HG02885 (cell line): ENCODE results near the gene IL32.
A peak's percentile ranks its signal among the peaks of the same experiment; 100 is the strongest.
"Not testable (repeated sequence)": the region's sequence is repeated elsewhere in the genome, so short reads cannot be mapped to it uniquely, and the experiment has no call there.

Experiments used
- ATAC-seq: cut with Tn5 transposase; IDR thresholded peaks from one replicate; pipeline ENCODE4 v1.9.1; 2021; ENCODE audit warnings: mild to moderate bottlenecking; ENCODE audit not compliant: unreplicated experiment, poor library complexity

The IL32 gene

DNA sequence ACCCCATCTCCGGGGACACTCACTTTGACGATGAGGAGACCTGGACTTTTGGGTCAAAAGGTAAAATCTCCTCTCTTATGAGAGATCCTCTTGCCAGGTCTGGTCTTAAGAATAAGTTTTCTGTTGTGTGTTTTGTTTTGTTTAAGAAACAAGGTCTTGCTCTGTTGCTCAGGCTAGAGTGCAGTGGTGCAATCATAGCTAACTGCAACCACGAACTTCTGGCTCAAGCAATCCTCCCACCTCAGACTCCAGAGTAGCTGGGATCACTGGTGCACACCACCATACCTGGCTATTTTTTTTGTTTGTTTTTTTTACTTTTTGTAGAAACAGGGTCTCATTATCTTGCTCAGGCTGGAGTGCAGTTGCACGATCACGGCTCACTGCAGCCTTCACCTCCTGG lies 15.0 kb upstream of the IL32 start:
- no peak for ATAC-seq

GRCh38 chr16:3051009-3051408 lies 14.4 kb upstream of the IL32 start:
- no peak for ATAC-seq

DNA sequence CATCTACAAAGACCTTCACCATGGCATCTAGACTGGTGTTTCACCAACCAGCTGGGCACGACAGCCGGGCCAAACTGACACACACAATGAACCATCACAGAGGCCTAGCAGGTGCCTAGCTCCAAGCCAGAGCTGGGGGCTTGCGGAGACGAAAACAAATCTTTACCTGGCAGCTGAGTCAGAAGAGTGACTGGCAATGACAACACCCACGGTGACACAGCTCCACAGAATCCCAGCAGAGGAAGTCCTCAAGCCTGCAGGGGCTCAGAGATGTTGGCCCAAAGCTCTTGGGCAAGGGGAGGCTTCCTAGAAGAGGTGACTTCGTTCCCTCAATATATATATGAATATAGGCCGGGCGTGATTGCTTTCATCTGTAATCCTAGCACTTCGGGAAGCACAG lies 13.9 kb upstream of the IL32 start:
- no peak for ATAC-seq

- not testable (repeated sequence) for ATAC-seq
These were observed 12.7 kb upstream of the IL32 start for GRCh38 chr16:3052571-3053329.

- ATAC-seq = not testable (repeated sequence)
These were observed 12.1 kb upstream of the IL32 start for GRCh38 chr16:3053330-3053710.

DNA sequence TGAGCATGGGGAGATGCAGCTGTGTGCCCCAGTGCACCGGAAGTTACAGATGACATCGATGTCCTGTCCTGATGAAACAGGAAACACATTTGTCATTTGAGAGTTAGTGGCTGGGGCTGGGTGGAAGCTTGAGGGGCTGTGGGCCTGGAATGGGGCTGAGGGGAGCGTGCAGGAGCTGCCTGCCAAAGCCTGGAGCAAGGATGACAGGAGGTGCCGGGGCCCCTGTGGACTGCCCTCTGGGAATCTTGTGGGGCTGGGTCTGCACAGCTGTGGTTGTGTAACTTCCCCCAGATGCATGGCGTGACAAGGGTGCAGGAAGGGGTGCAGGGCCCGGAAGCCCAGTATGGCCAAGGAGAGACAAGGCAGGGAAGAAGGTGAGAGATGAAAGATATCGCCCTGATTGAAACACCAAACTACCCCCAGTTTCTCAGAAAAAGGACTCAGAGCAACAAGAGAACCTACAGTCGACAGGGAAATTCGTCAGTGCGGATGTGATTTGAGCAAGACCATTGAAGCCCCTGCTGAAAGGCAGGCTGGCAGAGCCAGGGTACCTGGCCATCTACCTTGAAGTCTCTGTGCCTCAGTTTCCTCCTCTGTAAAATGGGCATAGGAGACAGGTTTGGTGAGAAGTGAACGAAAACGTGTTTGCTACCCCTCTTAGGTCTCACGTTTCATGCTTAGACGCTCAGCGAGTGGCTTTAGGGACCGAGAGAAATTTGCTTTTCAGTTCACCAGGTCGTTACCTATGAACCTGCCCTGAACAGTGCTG lies 10.3 kb upstream of the IL32 start:
- no peak for ATAC-seq

- ATAC-seq = not testable (repeated sequence)
These were observed 9.7 kb upstream of the IL32 start for GRCh38 chr16:3055734-3056115.

DNA sequence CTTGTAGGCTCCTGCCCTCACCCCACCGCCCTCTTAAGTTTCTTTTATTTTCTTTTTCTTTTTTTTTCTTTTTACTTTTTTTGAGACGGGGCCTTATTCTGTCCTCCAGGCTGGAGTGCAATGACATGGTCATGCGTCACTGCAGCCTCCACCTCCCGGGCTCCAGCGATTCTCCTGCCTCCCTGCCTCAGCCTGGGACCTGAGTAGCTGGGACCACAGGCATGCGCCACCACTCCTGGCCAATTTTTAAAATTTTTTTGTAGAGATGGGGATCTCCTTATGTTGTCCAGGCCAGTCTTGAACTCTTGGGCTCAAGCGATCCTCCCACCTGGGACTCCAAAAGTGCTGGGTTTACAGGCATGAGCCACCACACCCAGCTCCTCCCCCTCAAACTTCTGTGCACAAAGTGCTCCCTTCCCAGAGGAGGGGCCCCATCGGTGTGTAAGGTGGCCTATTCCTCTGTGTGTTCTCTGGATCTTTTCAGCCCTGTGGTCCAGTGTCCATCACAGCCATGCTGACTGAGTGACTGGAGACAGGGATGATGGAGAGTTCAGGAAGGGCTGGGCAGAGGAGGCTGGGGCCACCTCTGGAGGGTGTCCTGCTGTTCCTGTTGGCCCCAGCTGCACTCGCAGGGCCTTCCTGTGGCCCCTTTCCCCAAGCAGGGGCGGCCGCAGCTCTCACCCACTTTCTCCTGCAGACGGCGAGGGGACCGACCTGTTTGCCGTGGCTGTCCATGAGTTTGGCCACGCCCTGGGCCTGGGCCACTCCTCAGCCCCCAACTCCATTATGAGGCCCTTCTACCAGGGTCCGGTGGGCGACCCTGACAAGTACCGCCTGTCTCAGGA lies 8.9 kb upstream of the IL32 start:
- ATAC-seq = no peak

DNA sequence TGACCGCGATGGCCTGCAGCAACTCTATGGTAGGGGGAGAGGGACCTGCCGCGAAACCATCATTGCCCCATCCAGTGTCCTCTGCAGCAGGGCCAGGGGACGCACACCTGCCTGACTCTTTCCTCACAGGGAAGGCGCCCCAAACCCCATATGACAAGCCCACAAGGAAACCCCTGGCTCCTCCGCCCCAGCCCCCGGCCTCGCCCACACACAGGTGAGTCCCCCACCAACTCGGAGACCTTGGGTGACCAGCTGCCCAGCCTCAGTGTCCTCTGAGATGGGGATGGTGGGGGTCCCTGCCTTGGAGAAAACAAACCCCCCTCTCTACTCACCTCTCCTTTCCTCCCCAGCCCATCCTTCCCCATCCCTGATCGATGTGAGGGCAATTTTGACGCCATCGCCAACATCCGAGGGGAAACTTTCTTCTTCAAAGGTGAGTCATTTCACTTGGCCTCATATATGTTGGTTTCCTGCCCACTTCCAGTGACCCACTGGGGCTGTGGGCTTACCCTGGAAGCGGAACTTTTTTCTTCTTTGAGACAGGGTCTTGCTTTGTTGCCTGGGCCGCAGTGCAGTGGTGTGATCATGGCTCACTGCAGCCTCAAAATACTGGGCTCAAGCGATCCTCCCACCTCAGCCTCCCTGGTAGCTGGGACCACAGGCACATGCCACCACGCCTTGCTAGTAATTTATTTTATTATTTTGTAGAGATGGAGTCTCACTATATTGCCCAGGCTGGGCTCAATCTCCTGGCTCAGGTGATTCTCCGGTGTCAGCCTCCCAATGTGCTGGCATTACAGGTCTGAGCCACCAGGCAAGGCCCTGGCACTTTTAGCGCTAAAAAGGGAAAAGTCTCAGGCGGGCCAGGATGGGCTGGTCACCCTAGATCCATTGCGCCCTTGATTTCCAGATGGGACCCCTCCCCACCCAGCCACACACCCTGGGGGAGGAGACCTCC lies 8.0 kb upstream of the IL32 start:
- no peak for ATAC-seq

GRCh38 chr16:3058139-3059030 lies 7.1 kb upstream of the IL32 start:
- ATAC-seq = peak; percentile 26

DNA sequence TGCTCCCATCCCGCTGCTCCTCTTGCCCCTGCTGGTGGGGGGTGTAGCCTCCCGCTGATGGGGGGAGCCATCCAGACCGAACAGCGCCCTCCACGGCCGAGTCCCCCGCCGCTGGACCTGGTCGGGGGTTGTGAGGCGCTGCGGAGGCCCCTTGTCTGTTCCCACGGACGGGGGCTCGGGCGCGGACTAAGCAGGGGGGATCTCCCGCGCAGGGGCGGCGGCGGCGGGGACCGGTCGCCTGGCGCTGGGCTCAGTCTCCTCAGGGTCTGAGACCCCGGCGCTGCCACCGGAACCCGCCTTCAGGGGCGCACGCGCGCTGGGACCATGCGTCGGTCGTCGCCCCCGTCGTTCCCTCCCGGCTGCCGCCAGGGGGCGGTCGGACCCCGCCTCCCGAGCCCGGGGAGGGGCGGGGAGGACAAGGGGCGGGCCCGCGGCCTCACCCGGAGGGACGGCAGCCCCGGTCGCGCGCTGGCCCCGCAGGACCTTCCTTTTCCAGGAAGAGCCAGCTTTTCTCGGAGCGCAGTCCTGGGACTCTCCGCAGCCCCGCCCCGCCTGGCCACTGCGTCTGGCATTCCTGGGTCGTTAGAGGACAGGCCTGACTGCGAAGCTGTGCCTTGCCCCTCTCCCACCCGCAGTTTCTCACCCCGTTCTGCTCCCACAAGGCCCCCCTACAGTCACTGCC lies 6.3 kb upstream of the IL32 start:
- ATAC-seq = peak; percentile 88

GRCh38 chr16:3059723-3060242 lies 5.7 kb upstream of the IL32 start:
- no peak for ATAC-seq

GRCh38 chr16:3060339-3061127 lies 4.9 kb upstream of the IL32 start:
- no peak for ATAC-seq

DNA sequence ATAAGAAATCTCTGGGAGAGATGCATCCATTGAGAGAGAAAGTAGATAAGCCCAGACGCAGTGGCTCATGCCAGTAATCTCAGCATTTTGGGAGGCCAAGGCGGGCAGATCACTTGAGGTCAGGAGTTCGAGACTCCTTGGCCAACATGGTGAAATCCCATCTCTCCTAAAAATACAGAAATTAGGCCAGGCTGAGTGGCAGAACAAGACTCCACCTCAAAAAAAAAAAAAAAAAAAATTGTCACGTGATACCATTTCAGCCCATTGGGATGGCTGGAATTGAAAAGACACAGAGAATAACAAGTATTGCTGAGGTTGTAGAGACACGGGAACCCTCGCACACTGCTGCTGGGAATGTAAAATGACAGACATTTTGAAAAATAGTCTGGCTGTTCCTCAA lies 2.9 kb upstream of the IL32 start:
- no peak for ATAC-seq

- ATAC-seq = no peak
These were observed 1.6 kb upstream of the IL32 start for GRCh38 chr16:3063625-3064386.

- ATAC-seq = no peak
These were observed 451 bp downstream of the IL32 start for GRCh38 chr16:3065742-3066439.
